ENCODE results near the gene ZNF778.

ZNF778 gene

GRCh38 chr16:89193576-89194293 is 23.8 kb upstream of the ZNF778 start:
- no peak for DNase-seq (ENCODE audit: extremely low read depth in 1 of 2, low read depth in 1 of 2)

GRCh38 chr16:89194340-89195311 is 22.9 kb upstream of the ZNF778 start:
- DNase-seq (ENCODE audit: extremely low read depth in 1 of 2, low read depth in 1 of 2) = no peak

- DNase-seq (ENCODE audit: extremely low read depth in 1 of 2, low read depth in 1 of 2) = no peak
These were observed 21.9 kb upstream of the ZNF778 start for GRCh38 chr16:89195521-89196171.

- no peak for DNase-seq (ENCODE audit: extremely low read depth in 1 of 2, low read depth in 1 of 2)
These were observed 20.4 kb upstream of the ZNF778 start for GRCh38 chr16:89197033-89197632.

GRCh38 chr16:89197633-89198416 is 19.7 kb upstream of the ZNF778 start:
- no peak for DNase-seq (ENCODE audit: extremely low read depth in 1 of 2, low read depth in 1 of 2)

- DNase-seq (ENCODE audit: extremely low read depth in 1 of 2, low read depth in 1 of 2) = no peak
These were observed 18.9 kb upstream of the ZNF778 start for GRCh38 chr16:89198417-89199240.

- no peak for DNase-seq (ENCODE audit: extremely low read depth in 1 of 2, low read depth in 1 of 2)
These were observed 18.0 kb upstream of the ZNF778 start for GRCh38 chr16:89199241-89200123.

GRCh38 chr16:89200124-89200849 is 17.2 kb upstream of the ZNF778 start, which contains the start of gene SLC22A31:
Gene SLC22A31, minus strand, starts transcription at chr16:89200537. Its CDS starts 36 bp downstream, at chr16:89200501.
- DNase-seq (ENCODE audit: extremely low read depth in 1 of 2, low read depth in 1 of 2) = no peak

GRCh38 chr16:89200850-89201411 is 16.6 kb upstream of the ZNF778 start:
- no peak for DNase-seq (ENCODE audit: extremely low read depth in 1 of 2, low read depth in 1 of 2)

- DNase-seq (ENCODE audit: extremely low read depth in 1 of 2, low read depth in 1 of 2) = peak; percentile 54 to 62
These were observed 15.8 kb upstream of the ZNF778 start for GRCh38 chr16:89201439-89202377.

GRCh38 chr16:89202422-89203215 is 14.9 kb upstream of the ZNF778 start:
- DNase-seq (ENCODE audit: extremely low read depth in 1 of 2, low read depth in 1 of 2) = no peak

- no peak for DNase-seq (ENCODE audit: extremely low read depth in 1 of 2, low read depth in 1 of 2)
These were observed 9.5 kb upstream of the ZNF778 start for GRCh38 chr16:89207993-89208392.

- DNase-seq (ENCODE audit: extremely low read depth in 1 of 2, low read depth in 1 of 2) = no peak
These were observed 7.9 kb upstream of the ZNF778 start for GRCh38 chr16:89209522-89210044.

GRCh38 chr16:89210165-89210903 is 7.2 kb upstream of the ZNF778 start:
- no peak for DNase-seq (ENCODE audit: extremely low read depth in 1 of 2, low read depth in 1 of 2)
